Gastrocnemius medialis (tissue), 4 donors: Measurements from ENCODE around the gene KCNJ5. TPM values are rescaled to one million over a fixed set of nuclear protein-coding genes. Genes with fewer than 3 reads are reported as not detected.
A peak's percentile ranks its signal among the peaks of the same experiment; 100 is the strongest.

Experiments used
- ATAC-seq, 2 donors: fragments of 150-250 bp; one replicate each; pipeline ENCODE4 v1.9.1; 2016
- DNase-seq, 2 donors: peaks; one replicate each; pipeline ENCODE4 v3.0.0-alpha.2; 2019
- H3K27ac ChIP-seq, 4 donors: fragments of 200-600 bp; sonication (generic); 1 replicate in 1 of 4; 2 replicates in 3 of 4; pipeline ENCODE4 v1.5.1; 2016 to 2018; ENCODE audit warnings: mild to moderate bottlenecking in 2 of 4, moderate library complexity in 1 of 4
- H3K27me3 ChIP-seq, 3 donors: fragments of 200-600 bp; sonication (generic) in 2 of 3; 1 replicate in 1 of 3; 2 replicates in 2 of 3; pipeline versions ENCODE4 v1.5.1 to v1.6.0; 2016 to 2019; ENCODE audit warnings: mild to moderate bottlenecking in 1 of 3, moderate library complexity in 1 of 3
- H3K36me3 ChIP-seq, 2 donors: fragments of 200-600 bp; sonication (generic) in 1 of 2; one replicate each; pipeline ENCODE4 v1.5.1; 2017 to 2018
- H3K4me1 ChIP-seq, 2 donors: fragments of 200-600 bp; sonication (generic) in 1 of 2; one replicate each; pipeline ENCODE4 v1.5.1; 2016 to 2017; ENCODE audit warnings: mild to moderate bottlenecking in 2 of 2
- H3K4me3 ChIP-seq, 4 donors: fragments of 200-600 bp; sonication (generic) in 3 of 4; 1 replicate in 1 of 4; 2 replicates in 3 of 4; pipeline ENCODE4 v1.5.1; 2016 to 2019; ENCODE audit warnings: mild to moderate bottlenecking in 2 of 4
- H3K9me3 ChIP-seq, 3 donors: fragments of 200-600 bp; sonication (generic) in 2 of 3; 1 replicate in 1 of 3; 2 replicates in 2 of 3; pipeline ENCODE4 v1.5.1; 2016 to 2019
- CTCF ChIP-seq, 5 experiments: fragments of 450-650 bp in 3 of 5; fragments of 200-600 bp in 2 of 5; sonication (generic) in 2 of 5; IDR thresholded peaks in 4 of 5; conservative IDR thresholded peaks in 1 of 5; 1 replicate in 4 of 5; 2 replicates in 1 of 5; pipeline ENCODE4 v1.5.1; 2016 to 2019; ENCODE audit warnings: antibody characterized with exemption in 5 of 5, mild to moderate bottlenecking in 3 of 5, moderate library complexity in 3 of 5
- POLR2A ChIP-seq, 2 donors: fragments of 450-650 bp; IDR thresholded peaks; one replicate each; pipeline ENCODE4 v1.6.1; 2017; ENCODE audit warnings: antibody characterized with exemption in 2 of 2, mild to moderate bottlenecking in 2 of 2, moderate library complexity in 2 of 2
- in situ Hi-C, 4 donors: fragments of 200-750 bp; cut with MboI; loops; one replicate each; pipeline versions ENCODE4 v1.15.0 to v1.8.0; 2017; ENCODE audit warnings: low sequenced_read_pairs in 4 of 4
- intact Hi-C: fragments of 100-400 bp; cut with DNase I; formaldehyde crosslinking; loops from one replicate; pipeline ENCODE4 v1.15.1; 2023; ENCODE audit warnings: low total_unique reads
- total RNA-seq, 4 donors: library from RNA; depleted of rRNA; stranded (reverse); fragments of >200 nt; gene quantifications; one replicate each; pipeline versions ENCODE4 v1.1.0 to v1.2.3, GENCODE V29; 2016

The KCNJ5 gene
- total RNA-seq, 4 donors from 2014 or later: 0.24 to 0.46 TPM; not detected in 2

- no peaks in the 10 kb centered on the region for H3K36me3 ChIP-seq
- H3K27me3 ChIP-seq: no peaks in the 10 kb centered on the region
- H3K9me3 ChIP-seq: no peaks in the 10 kb centered on the region
- ATAC-seq (no peak), DNase-seq (no peak)
- no peaks in the 10 kb centered on the region for H3K4me1 ChIP-seq
- no peak overlapping the region for H3K27ac ChIP-seq
- TF ChIP-seq CTCF (IDR thresholded peaks at IDR 0.05 in 4 of 5, conservative IDR thresholded peaks at IDR 0.05 in 1 of 5) (no peak), POLR2A (IDR thresholded peaks at IDR 0.05) (no peak)
- in situ Hi-C loops: loop anchor here (25.0 kb wide), 3 partner anchors 210 to 810 kb away; no protein-coding TSS in a partner anchor
- intact Hi-C loops: no loop called here
- no peak overlapping the region for H3K4me3 ChIP-seq
Measured at GRCh38 chr11:128846985-128847384, 44.2 kb upstream of the KCNJ5 start.

GRCh38 chr11:128848815-128849455 is 42.2 kb upstream of the KCNJ5 start:
- no peak overlapping the region for H3K27ac ChIP-seq
- no peak overlapping the region for H3K4me3 ChIP-seq
- in situ Hi-C loops: loop anchor here (25.0 kb wide), 3 partner anchors 212 to 812 kb away; no protein-coding TSS in a partner anchor
- H3K9me3 ChIP-seq: no peaks in the 10 kb centered on the region
- H3K36me3 ChIP-seq: no peaks in the 10 kb centered on the region
- no peaks in the 10 kb centered on the region for H3K27me3 ChIP-seq
- TF ChIP-seq POLR2A (IDR thresholded peaks at IDR 0.05): no peak
- TF ChIP-seq CTCF (IDR thresholded peaks at IDR 0.05 in 4 of 5, conservative IDR thresholded peaks at IDR 0.05 in 1 of 5): peak; percentile 33 to 56 (median 48)
- intact Hi-C loops: no loop called here
- ATAC-seq: no peak
- DNase-seq: no peak
- H3K4me1 ChIP-seq: no peaks in the 10 kb centered on the region

GRCh38 chr11:128852327-128853023 is 38.7 kb upstream of the KCNJ5 start:
- no peak for DNase-seq
- intact Hi-C loops: no loop called here

GRCh38 chr11:128853559-128853958 is 37.6 kb upstream of the KCNJ5 start:
- in situ Hi-C loops: no loop called here
- intact Hi-C loops: no loop called here

More at GRCh38 chr11:128852327-128853023, 38.7 kb upstream of the KCNJ5 start:
- H3K36me3 ChIP-seq: no peaks in the 10 kb centered on the region
- in situ Hi-C loops: no loop called here
- no peaks in the 10 kb centered on the region for H3K9me3 ChIP-seq
- TF ChIP-seq CTCF (IDR thresholded peaks at IDR 0.05 in 4 of 5, conservative IDR thresholded peaks at IDR 0.05 in 1 of 5): no peak
- no peaks in the 10 kb centered on the region for H3K4me1 ChIP-seq
- no peaks in the 10 kb centered on the region for H3K27me3 ChIP-seq
- H3K4me3 ChIP-seq: no peak overlapping the region
- no peak overlapping the region for H3K27ac ChIP-seq
- no peak for ATAC-seq

More at GRCh38 chr11:128853559-128853958, 37.6 kb upstream of the KCNJ5 start:
- H3K4me1 ChIP-seq: no peaks in the 10 kb centered on the region
- H3K9me3 ChIP-seq: no peaks in the 10 kb centered on the region
- ATAC-seq (no peak), DNase-seq (no peak)
- no peaks in the 10 kb centered on the region for H3K36me3 ChIP-seq
- H3K27ac ChIP-seq: no peak overlapping the region
- H3K27me3 ChIP-seq: no peaks in the 10 kb centered on the region
- H3K4me3 ChIP-seq: no peak overlapping the region
- TF ChIP-seq POLR2A (IDR thresholded peaks at IDR 0.05) (no peak), CTCF (IDR thresholded peaks at IDR 0.05 in 4 of 5, conservative IDR thresholded peaks at IDR 0.05 in 1 of 5) (no peak)
